Activated naive CD4-positive, alpha-beta T cell treated with Interleukin-2 at 50 U/mL for 16 hours (primary cell): Measurements from ENCODE around the gene KPNA6.

Experiments used
- DNase-seq: peaks from one replicate; pipeline ENCODE4 v3.0.0-alpha.2; 2020

The KPNA6 gene

GRCh38 chr1:32221581-32221979 lies 113.7 kb downstream of the KPNA6 start:
- DNase-seq, result no peak

DNA sequence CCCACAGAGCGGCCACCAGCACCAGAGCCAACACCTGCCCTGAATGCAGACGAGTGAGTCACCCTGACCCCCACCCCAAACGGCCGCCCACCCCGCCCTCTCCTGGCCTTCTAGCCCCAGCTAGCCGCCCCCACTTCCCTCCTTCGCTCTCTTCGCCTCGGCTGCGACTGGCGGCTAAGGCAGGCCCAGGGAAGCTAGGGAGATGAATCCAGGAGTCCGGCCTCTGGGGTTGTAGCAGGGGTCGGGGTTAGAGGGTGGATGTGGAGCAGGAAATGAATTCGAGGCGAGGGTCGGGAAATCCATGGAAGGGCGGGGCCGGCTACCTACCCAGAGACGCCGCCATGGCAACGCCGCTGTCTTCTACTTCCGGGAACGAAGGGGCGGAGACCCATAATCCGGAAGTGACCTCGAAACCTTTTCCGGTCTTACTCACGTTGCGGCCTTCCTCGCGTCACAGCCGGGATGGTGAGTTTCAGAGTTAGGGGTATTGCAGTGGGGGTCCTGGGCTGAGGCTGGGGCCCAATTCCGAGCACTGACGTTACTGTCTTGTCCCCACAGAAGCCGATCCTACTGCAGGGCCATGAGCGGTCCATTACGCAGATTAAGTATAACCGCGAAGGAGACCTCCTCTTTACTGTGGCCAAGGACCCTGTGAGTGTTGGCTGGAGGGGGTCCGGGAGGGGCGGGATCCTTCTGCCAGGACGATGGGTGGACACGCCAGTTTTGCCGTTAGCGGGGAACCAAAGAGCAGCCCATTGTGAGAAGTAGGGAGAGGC lies 114.3 kb downstream of the KPNA6 start, which contains the start of the genes EIF3I and TMEM234:
EIF3I (plus strand) TSS at position 428 of the 776 bp plus-strand sequence; CDS start at position 463, 35 bp downstream.
TMEM234 (minus strand) TSS at position 374 of the 776 bp plus-strand sequence; CDS start at position 343, 31 bp downstream.
- DNase-seq, result peak; percentile 93

- no peak for DNase-seq
Observed at GRCh38 chr1:32223683-32224082, 115.8 kb downstream of the KPNA6 start.

DNA sequence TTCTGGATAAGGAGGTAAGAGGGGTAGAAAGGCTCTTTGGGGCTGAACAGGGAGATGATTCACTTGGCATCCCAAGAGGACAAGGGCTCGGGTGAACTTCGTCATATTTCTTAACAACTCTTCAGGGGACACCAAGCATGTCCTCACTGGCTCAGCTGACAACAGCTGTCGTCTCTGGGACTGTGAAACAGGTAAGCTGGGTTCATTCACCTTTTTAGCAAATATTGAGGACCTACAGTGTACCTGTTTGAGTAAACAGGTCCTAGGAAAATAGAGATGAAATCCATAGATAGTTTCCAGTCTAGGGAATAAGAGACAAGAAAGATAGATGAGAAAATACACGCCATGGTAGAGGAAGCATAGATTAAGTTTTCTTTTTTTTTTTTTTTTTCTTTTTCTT lies 116.4 kb downstream of the KPNA6 start:
- DNase-seq, result no peak
